GM21576 (cell line): Measurements from ENCODE around the gene IFNA1.
A peak's percentile ranks its signal among the peaks of the same experiment; 100 is the strongest.
"Not testable (repeated sequence)": the region's sequence is repeated elsewhere in the genome, so short reads cannot be mapped to it uniquely, and the experiment has no call there.

ENCODE experiments used
- ATAC-seq: cut with Tn5 transposase; IDR thresholded peaks from one replicate; pipeline ENCODE4 v1.9.1; 2021; ENCODE audit warnings: mild to moderate bottlenecking, moderate library complexity; ENCODE audit not compliant: unreplicated experiment

IFNA1 gene

DNA sequence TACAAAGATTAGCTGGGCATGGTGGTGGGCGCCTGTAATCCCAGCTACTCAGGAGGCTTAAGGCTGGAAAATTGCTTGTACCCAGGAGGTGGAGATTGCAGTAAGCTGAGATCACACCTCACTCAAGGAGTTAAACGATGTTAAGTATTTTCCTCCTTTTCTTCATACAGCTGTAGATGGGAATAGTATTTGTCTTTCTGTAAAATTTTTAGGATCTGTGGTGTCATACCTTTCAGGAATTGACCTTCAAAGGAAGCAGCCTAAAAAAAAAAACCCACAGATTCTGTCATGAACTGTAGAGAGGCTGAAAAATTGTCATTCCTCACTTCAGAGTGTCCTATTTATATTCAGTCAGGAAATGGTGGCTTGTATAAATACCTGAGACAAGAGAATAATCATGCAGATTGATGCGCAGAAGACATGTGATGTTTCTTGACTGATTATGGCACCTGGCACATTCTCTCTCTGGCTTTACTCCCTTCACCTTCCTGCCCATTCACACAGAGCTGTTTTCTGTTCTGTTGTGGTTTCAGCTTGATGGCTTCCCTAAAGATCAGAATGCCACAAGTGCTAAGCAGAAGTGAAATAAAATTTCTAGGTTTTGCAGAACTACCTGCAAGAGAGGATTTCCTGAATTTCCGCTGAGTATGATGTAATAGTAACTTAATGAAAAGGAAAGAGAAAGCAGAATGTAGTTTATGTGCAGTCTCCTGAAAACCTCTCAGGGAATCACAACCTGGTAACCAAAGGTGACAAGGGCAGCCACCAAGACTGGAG lies 3.8 kb downstream of the IFNA1 start:
- peak; percentile 94 for ATAC-seq

DNA sequence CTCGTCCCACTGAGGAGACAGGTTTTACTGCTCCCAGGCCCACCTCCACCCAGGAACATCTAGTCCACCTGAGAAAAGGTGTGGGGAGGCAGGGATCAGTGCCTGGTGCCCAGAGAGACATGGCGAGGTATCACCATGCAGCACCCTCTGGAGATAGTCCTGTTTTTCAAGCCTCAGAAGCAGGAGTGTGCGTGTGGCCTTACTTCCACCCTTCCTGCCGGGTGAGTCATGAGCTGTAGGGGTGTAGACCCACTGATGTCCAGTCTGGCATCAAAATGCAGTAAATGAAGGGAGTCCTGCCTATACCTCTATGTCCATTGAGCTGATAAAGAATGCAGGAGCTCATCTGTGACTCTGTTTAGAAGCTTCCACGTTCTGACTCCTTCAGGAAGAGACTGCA lies 9.1 kb downstream of the IFNA1 start:
- ATAC-seq, result not testable (repeated sequence)

DNA sequence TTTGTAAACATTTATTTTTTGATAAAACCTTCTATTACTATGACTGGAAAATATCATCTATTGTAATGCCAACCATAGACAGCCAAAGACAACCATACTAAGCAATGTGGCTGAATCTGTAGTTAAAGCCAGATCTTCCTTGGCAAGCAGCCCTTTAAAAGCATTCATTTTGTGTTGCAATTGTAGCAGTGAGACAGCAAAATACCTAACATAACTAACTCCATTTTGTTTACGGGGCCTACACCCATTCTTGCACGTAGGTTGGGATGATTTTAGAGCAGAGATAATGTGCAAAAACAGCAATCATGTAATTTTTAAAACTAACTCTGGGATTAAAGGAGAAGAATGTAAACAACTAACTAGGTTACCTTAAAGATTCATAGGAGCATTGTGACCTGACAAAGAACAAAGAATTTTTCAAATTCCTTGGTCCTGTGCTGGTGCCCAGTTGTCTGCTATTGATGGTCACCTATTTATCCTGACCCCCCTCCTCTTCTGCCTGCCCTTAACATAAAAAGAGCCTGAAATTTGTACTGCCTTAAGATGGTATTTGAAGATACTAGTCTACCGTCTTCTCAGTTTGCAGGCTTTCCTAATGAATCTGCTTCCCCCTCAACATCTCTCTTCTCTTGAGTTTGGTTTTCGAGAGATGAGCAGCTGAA lies 10.6 kb downstream of the IFNA1 start:
- no peak for ATAC-seq

GRCh38 chr9:21452681-21453080 lies 12.4 kb downstream of the IFNA1 start:
- no peak for ATAC-seq

GRCh38 chr9:21454149-21454548 lies 13.9 kb downstream of the IFNA1 start:
- no peak for ATAC-seq

DNA sequence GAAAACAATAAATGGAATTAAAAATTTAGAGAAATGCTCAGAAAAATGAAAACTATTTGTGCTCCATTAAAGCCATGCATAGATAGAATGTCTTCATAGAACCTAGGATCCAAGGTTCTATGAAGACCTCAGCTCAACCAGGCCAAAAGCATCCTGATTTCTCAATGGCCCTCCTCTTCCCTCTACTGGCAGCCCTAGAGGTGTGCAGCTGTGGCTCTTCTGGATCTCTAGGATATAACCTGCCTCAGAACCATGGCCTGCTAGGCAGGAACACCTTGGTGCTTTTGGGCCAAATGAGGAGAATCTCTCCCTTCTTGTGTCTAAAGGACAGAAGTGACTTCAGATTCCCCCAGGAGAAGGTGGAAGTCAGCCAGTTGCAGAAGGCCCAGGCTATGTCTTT lies 15.1 kb downstream of the IFNA1 start:
- no peak for ATAC-seq

DNA sequence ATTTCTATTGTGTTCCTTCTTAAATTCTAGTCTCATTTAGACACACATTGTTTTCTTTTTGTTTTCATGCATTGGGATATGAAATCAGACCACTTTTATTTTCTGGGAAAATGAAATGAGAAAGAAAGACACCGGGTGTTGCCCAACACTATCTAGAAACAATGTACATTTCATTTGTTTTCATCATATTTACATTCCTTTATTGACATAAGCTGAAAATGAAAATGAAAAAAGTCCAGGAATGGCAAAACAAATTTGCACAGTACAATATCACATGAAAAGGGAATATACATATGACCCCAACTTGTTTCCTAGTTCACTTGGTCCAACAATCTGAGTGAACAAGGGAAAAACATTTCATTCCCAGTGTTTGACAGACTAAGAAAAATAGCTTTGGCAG lies 21.1 kb downstream of the IFNA1 start:
- no peak for ATAC-seq

DNA sequence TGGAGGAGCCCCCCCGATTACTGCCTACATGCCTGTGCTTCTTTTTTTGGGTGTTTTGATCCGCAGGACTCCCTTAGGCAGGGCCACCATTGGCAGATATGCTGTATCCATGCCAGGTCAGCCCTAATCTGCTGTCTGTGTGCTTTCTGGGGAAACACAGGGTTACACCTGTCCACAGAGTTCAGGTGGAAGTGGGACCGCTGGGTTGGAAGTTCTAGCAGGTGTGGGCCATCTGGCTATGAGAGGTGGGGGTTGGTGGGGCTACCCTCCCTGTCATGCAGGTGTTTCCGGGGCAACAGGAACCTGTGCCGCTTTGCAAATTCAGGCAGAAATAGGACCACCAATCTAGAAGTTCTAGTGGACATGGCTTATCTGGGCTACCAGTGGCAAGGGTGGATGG lies 24.9 kb downstream of the IFNA1 start:
- ATAC-seq, result no peak

- peak; percentile 75 for ATAC-seq
These were observed 25.8 kb downstream of the IFNA1 start for GRCh38 chr9:21465859-21466518.

DNA sequence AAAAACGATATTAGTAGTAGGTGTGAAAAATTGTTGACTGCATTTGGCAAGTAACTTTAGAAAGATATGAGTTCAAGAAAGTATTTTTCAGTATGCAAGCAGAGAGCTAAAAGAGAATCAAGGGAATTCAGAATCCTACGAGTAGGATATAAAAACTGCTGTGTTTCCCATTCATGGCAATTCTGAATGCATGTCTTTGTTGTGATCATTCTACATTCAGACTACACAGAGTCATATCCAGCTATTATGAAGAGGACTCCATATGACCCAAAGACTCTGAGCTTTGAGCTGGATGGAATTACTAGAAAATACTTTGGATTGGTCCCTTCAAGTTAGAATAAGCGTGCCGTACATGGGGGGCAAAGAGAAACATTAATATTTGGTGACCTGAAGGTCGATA lies 29.9 kb downstream of the IFNA1 start:
- no peak for ATAC-seq

GRCh38 chr9:21473236-21473635 lies 33.0 kb downstream of the IFNA1 start:
- no peak for ATAC-seq

GRCh38 chr9:21477466-21477865 lies 37.2 kb downstream of the IFNA1 start:
- no peak for ATAC-seq

DNA sequence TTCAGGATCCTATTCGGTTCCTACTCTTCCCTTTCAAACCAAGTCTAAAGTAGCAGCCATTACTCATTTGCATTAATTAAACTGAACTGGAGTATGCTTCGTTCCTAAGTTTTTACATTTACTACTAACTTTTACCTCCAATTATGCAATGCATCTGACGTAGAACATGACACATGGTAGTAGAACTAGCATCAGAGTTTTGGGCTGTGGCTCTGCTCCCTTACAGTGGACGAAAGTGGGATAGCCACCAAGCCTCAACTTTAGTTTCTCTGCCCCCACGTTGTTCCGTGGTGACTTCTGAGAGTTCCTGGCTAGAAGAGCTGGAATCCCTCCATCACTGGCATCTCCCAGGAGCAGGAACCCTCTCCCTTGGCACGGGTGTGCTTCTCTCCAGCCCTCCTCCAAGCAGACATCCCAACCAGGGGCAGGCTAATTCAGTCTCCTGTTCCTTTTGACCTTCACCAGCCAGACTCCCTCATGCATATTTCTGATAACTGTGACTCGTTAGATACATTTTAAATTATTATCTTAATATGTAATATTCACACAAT lies 39.0 kb downstream of the IFNA1 start:
- ATAC-seq, result no peak

GRCh38 chr9:21481470-21482056 lies 41.3 kb downstream of the IFNA1 start:
- no peak for ATAC-seq

DNA sequence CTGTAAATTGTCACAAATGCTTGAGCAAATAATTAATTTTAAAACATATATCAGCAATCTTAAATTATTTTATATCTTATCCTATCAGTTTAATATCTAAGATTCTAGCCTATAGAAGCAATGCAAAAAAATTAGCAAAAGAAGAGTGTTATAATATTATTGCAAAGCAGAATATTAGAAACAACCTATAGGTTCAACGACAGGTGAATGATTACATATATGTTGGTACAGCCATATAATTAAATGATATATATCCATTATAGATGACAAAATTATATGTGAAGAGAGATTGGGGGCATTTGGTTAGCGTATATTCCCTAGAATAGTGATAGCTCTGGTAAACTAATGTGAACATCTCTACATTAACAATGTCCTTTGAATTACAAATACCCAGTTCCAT lies 42.0 kb downstream of the IFNA1 start, which contains the start of gene IFNE:
Gene IFNE, minus strand, starts transcription at position 101 of the 400 bp plus-strand sequence. CDS start 619 bp downstream, outside the sequence.
- no peak for ATAC-seq
